HepG2 (cell line): ENCODE measurements around the gene EFCAB8. TPM values are rescaled to one million over a fixed set of nuclear protein-coding genes. Genes with fewer than 3 reads are reported as not detected.

Experiments
- AGO1 ChIP-seq: fragments of 200-400 bp; formaldehyde crosslinking; IDR thresholded peaks from 2 replicates; pipeline ENCODE4 v1.6.1; 2017; ENCODE audit warnings: mild to moderate bottlenecking, low read depth, low read length, moderate library complexity; ENCODE audit not compliant: poor library complexity, severe bottlenecking
- ASH2L ChIP-seq: fragments of 300-600, 200-600 bp; sonication (generic); IDR thresholded peaks from 2 replicates; pipeline ENCODE4 v1.7.0; 2017; ENCODE audit warnings: low read depth, mild to moderate bottlenecking, moderate library complexity, mixed read lengths, low read length; ENCODE audit not compliant: insufficient read length
- ATF7 ChIP-seq, 2 experiments: fragments of 450-650 bp in 1 of 2; sonication (generic) in 1 of 2; formaldehyde crosslinking in 1 of 2; IDR thresholded peaks; 2 replicates each; pipeline versions ENCODE4 v1.4.0 to v1.6.1; 2016 to 2020; ENCODE audit warnings: antibody characterized with exemption in 1 of 2, mild to moderate bottlenecking in 1 of 2, missing genetic modification reagents in 1 of 2
- CEBPG ChIP-seq: IDR thresholded peaks from 2 replicates; pipeline ENCODE4 v1.6.1; 2016
- CERS6 ChIP-seq: sonication (generic); formaldehyde crosslinking; IDR thresholded peaks from 2 replicates; pipeline ENCODE4 v1.5.0; 2020; ENCODE audit warnings: missing genetic modification reagents
- DMAP1 ChIP-seq: IDR thresholded peaks from 2 replicates; pipeline ENCODE4 v1.6.1; 2016
- EED ChIP-seq: sonication (generic); formaldehyde crosslinking; IDR thresholded peaks from 2 replicates; pipeline ENCODE4 v1.5.0; 2020; ENCODE audit warnings: mild to moderate bottlenecking, missing genetic modification reagents
- FUBP1 ChIP-seq: sonication (generic); formaldehyde crosslinking; IDR thresholded peaks from 2 replicates; pipeline ENCODE4 v1.5.1; 2020; ENCODE audit warnings: missing genetic modification reagents, mild to moderate bottlenecking, borderline replicate concordance
- JUNB ChIP-seq: sonication (generic); formaldehyde crosslinking; IDR thresholded peaks from 2 replicates; pipeline ENCODE4 v1.8.0; 2022; ENCODE audit warnings: missing genetic modification reagents, mild to moderate bottlenecking, borderline replicate concordance
- KDM5B ChIP-seq: sonication (generic); formaldehyde crosslinking; IDR thresholded peaks from 2 replicates; pipeline ENCODE4 v1.4.0; 2020; ENCODE audit warnings: missing genetic modification reagents, mild to moderate bottlenecking, borderline replicate concordance
- NAIF1 ChIP-seq: sonication (generic); formaldehyde crosslinking; IDR thresholded peaks from 2 replicates; pipeline ENCODE4 v1.5.0; 2020; ENCODE audit warnings: mild to moderate bottlenecking, missing genetic modification reagents, borderline replicate concordance
- NBN ChIP-seq: fragments of 450-650 bp; conservative IDR thresholded peaks from 2 replicates; pipeline ENCODE4 v1.6.1; 2017
- NFKB2 ChIP-seq: sonication (generic); formaldehyde crosslinking; IDR thresholded peaks from 2 replicates; pipeline ENCODE4 v1.4.0; 2020; ENCODE audit warnings: missing genetic modification reagents, borderline replicate concordance
- SOX13 ChIP-seq, 3 experiments: fragments of 450-650 bp in 1 of 3; sonication (generic) in 1 of 3; formaldehyde crosslinking in 1 of 3; IDR thresholded peaks in 2 of 3; conservative IDR thresholded peaks in 1 of 3; 2 replicates each; pipeline versions ENCODE4 v1.5.0 to v1.6.1; 2016 to 2020; ENCODE audit warnings: antibody characterized with exemption in 1 of 3, mild to moderate bottlenecking in 1 of 3, missing compliant biosample characterization in 1 of 3, missing genetic modification reagents in 1 of 3, moderate library complexity in 1 of 3
- TFAP4 ChIP-seq: sonication (generic); IDR thresholded peaks from 2 replicates; pipeline ENCODE4 v1.6.1; 2016; ENCODE audit warnings: low read depth, borderline replicate concordance
- ZBTB7B ChIP-seq: sonication (generic); formaldehyde crosslinking; IDR thresholded peaks from 2 replicates; pipeline ENCODE4 v1.4.0; 2020; ENCODE audit warnings: missing genetic modification reagents
- ZMYM4 ChIP-seq: sonication (generic); formaldehyde crosslinking; IDR thresholded peaks from 2 replicates; pipeline ENCODE4 v1.8.1; 2023; ENCODE audit warnings: mild to moderate bottlenecking, missing genetic modification reagents
- ZNF276 ChIP-seq: sonication (generic); formaldehyde crosslinking; IDR thresholded peaks from 2 replicates; pipeline ENCODE4 v1.4.0; 2020; ENCODE audit warnings: mild to moderate bottlenecking, low read depth, missing genetic modification reagents
- ZNF605 ChIP-seq: sonication (generic); formaldehyde crosslinking; IDR thresholded peaks from 2 replicates; pipeline ENCODE4 v1.8.0; 2022; ENCODE audit warnings: mild to moderate bottlenecking, missing genetic modification reagents
- ZNF619 ChIP-seq: sonication (generic); formaldehyde crosslinking; IDR thresholded peaks from 2 replicates; pipeline ENCODE4 v1.4.0; 2020; ENCODE audit warnings: mild to moderate bottlenecking, missing genetic modification reagents
- ZNF724P ChIP-seq: sonication (generic); formaldehyde crosslinking; IDR thresholded peaks from 2 replicates; pipeline ENCODE4 v1.8.0; 2022; ENCODE audit warnings: missing genetic modification reagents, borderline replicate concordance
- ZNF772 ChIP-seq: sonication (generic); formaldehyde crosslinking; IDR thresholded peaks from 2 replicates; pipeline ENCODE4 v1.5.0; 2020; ENCODE audit warnings: mild to moderate bottlenecking, missing genetic modification reagents
- polyA plus RNA-seq, 8 experiments: library from polyadenylated mRNA; depleted of rRNA in 3 of 8; stranded (reverse) in 7 of 8; unstranded in 1 of 8; fragments of >200 nt; fragmentation: Illumina TruSeq in 4 of 8; extraction: Trizol in 4 of 8; gene quantifications; 2 replicates each; pipeline versions ENCODE4 v1.2.1 to v1.2.3, GENCODE V29; 2011 to 2016; ENCODE audit warnings: low read depth in 4 of 8, missing spikeins in 1 of 8, mixed read lengths in 1 of 8; ENCODE audit not compliant: insufficient read depth in 1 of 8
- total RNA-seq, 5 experiments: library from RNA; depleted of rRNA; stranded (reverse); fragments of >200 nt; fragmentation: Illumina TruSeq; extraction: Trizol; gene quantifications; 2 replicates each; pipeline ENCODE4 v1.2.3, GENCODE V29; 2016; ENCODE audit warnings: low read depth in 1 of 5

The EFCAB8 gene
- total and polyA plus RNA-seq, 2 of the 13 experiments (the other 11 are each of a cell fraction or from before 2014, with no cell fraction given), result 0.15 to 0.22 TPM

GRCh38 chr20:32902456-32903420, 44.0 kb downstream of the EFCAB8 start (continued):
- no peak for TF ChIP-seq FUBP1 (CRISPR knock-in tag)
- peak; percentile 62 for TF ChIP-seq AGO1
- TF ChIP-seq CERS6 (CRISPR knock-in tag), result no peak
- TF ChIP-seq ASH2L, result no peak
- no peak for TF ChIP-seq ZMYM4 (CRISPR knock-in tag)
- TF ChIP-seq EED (CRISPR knock-in tag), result no peak
- TF ChIP-seq NAIF1 (CRISPR knock-in tag), result no peak
- no peak for TF ChIP-seq NBN
- no peak for TF ChIP-seq TFAP4
- no peak for TF ChIP-seq ZNF772 (CRISPR knock-in tag)
- TF ChIP-seq ZNF276 (CRISPR knock-in tag), result no peak
- peak; percentile 69; the same call in 1 of the 2 replicates for TF ChIP-seq ZNF605 (CRISPR knock-in tag)
- no peak for TF ChIP-seq ATF7 (IDR thresholded peaks at IDR 0.05)
- TF ChIP-seq ATF7 (CRISPR knock-in tag; IDR thresholded peaks at IDR 0.05), result 0 out of 2 replicates have a peak, but pooled peaks have one; percentile 24
- peak; percentile 85; the same call in 1 of the 2 replicates for TF ChIP-seq ZNF619 (CRISPR knock-in tag)
- TF ChIP-seq ZNF724P (CRISPR knock-in tag), result no peak
- no peak for TF ChIP-seq DMAP1 (CRISPR knock-in tag)
- 0 out of 2 replicates have a peak, but pooled peaks have one; percentile 49 for TF ChIP-seq ZBTB7B
- no peak for TF ChIP-seq CEBPG (CRISPR knock-in tag)
- TF ChIP-seq KDM5B (CRISPR knock-in tag), result no peak; the same call in 1 of the 2 replicates
- TF ChIP-seq SOX13 (IDR thresholded peaks at IDR 0.05), result no peak
- peak in 1 of 2 experiments; percentile 34; a peak in 1 of 4 replicates for TF ChIP-seq SOX13 (CRISPR knock-in tag; conservative IDR thresholded peaks at IDR 0.05 in 1 of 2, IDR thresholded peaks at IDR 0.05 in 1 of 2)
- peak; percentile 18; the same call in 1 of the 2 replicates for TF ChIP-seq NFKB2 (CRISPR knock-in tag)
- TF ChIP-seq JUNB (CRISPR knock-in tag), result no peak
